Middle frontal gyrus (tissue), 1 donor: ENCODE data around the gene RARB.

Experiments
- DNase-seq: peaks from one replicate; pipeline ENCODE4 v3.0.0-alpha.2; 2015; ENCODE audit warnings: low spot score; ENCODE audit errors: extremely low spot score

RARB gene

DNA sequence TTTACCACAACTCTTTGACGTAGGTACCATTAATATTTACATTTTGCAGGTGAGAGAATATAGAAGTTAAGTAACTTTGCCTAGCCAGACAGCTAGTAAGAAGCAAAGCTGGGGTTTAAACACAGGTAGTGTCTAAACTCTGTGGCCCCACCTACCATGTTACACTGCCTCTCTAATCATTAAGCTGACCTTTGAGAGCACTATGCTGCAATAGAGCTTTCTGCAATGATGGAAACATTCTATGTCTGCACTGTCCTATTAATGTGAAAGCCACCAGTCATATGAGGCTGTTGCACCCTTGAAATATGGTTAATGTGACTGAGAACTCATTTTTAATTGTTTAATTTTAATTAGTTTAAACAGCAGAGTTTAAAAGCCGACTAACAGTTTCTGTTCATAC lies 6.3 kb upstream of the RARB start:
- DNase-seq = no peak

DNA sequence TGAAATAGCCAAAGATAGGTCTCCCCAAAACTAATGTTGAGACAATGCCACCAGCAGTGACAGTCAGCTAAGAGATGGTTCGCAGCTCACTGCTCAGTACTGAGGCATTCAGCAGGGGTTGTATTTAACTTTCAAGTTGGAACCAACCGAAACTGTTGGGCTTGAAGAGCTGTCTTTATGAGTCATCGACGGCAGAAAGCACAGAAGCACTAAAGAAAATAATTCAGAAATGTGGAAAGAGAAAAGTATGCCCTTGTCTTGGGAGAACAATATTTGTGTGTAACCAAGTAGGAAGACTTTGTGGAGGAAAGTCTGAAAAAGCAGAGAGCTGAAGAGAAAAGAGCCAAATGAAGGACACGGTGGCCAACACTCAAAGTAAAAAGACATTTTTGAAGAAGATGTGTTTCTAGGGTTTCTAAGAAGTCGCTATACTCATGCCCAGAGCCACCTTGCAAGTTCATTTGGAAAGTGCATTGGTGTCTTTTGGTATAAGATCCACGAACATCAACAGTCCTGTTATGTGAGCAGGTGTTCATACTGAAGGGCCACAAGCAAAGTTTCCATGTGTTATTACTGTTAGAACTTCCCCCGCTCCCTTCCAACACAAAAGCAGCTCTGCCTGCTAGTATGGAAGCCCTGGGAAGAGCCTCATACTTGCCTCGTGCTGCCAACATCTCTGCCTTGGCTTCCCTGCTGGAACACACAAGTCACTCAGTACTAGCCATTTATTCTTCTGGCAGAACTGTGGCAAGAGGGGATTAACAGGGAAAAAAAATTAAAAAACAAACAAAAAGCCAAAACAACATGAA lies 4.1 kb upstream of the RARB start:
- no peak for DNase-seq

DNA sequence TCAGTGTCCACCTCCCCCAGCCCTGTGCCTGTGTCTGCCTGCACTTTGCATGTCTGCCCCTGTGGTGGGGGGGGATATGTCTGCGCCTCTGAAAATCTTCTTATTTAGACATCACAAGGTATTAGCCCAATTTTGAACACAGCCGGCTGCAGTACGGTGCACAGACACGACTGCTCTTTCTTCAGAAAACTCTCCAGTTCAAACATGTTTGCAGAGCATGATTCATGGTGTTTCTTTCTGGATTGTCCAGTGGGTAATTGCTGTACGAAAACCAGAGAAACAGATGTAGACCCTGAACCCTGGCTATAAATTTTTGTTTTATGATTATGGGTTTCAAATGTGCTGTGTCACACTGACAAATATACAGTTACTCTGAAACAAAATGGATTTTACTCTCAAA lies 3.4 kb upstream of the RARB start:
- no peak for DNase-seq

DNA sequence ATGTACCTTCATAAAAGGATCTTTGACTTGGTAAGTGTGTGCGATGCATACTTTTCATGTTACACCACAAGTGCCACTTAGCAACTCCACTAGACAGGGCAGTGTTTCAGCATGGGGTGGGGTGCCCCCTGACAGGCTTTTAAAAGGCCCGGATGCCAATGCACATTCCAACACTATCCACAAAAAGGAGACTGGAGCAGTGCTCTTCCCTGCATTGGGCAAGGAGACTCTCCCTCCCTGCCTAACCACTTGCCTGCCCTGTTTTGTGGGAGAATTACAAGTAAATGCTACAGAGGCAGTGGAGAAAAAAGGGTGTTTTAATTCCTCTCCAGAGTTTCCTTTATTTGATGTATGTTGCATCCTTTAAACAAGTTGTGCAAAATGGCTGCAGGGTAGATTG lies 1.7 kb upstream of the RARB start:
- no peak for DNase-seq

DNA sequence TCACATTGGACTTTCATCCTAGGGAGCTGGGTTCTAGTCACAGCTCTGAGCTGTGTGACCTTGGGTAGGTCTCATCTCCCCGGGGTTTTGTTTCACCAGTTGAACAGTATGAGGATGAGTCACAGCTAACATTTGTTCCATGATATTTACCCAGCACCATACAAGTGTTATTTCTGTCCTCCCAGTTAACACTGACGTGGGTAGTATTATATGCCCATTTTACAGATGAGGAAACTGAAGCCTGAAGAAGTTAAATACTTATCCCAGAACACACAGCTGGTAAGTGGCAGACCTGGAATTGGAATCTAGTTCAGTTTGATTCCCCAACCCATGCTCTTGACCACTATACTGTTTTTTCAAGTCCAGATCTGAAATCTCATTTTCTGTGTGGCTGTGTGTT lies 908 bp upstream of the RARB start:
- no peak for DNase-seq

DNA sequence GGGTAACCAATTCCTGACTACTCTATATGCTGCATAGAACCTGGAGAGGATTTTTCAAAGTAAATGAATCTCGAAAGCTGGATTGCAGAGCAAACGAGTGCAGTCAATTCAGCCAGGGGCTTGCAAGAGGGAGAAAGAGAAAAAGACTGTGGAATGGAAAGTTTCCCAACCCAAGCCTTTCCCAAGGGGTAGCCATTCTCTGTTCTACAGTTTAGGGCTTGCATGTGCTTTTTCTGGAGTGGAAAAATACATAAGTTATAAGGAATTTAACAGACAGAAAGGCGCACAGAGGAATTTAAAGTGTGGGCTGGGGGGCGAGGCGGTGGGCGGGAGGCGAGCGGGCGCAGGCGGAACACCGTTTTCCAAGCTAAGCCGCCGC lies 511 bp upstream of the RARB start:
- no peak for DNase-seq

DNA sequence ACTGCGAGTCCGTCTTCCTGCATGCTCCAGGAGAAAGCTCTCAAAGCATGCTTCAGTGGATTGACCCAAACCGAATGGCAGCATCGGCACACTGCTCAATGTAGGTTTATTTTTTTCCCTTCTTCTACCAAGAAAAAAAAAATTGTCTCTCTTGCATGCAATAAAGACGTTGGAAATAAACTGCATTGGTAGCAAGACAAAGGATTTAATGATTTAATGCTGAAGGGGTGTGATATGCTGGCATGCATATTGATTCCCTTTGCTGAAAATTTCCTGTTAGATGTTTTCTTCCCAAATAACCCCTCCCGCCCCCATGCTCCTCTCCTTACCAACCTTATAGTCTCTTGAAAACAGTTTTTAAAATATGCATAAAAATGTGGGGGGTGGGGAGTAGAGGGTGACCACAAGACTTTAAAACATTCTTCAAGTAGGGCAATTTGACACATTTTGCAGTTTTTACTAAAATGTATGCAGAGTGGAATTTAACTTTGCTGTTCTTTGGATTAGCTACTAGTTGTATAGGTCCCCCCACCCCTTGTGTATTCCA lies 799 bp downstream of the RARB start:
- no peak for DNase-seq

DNA sequence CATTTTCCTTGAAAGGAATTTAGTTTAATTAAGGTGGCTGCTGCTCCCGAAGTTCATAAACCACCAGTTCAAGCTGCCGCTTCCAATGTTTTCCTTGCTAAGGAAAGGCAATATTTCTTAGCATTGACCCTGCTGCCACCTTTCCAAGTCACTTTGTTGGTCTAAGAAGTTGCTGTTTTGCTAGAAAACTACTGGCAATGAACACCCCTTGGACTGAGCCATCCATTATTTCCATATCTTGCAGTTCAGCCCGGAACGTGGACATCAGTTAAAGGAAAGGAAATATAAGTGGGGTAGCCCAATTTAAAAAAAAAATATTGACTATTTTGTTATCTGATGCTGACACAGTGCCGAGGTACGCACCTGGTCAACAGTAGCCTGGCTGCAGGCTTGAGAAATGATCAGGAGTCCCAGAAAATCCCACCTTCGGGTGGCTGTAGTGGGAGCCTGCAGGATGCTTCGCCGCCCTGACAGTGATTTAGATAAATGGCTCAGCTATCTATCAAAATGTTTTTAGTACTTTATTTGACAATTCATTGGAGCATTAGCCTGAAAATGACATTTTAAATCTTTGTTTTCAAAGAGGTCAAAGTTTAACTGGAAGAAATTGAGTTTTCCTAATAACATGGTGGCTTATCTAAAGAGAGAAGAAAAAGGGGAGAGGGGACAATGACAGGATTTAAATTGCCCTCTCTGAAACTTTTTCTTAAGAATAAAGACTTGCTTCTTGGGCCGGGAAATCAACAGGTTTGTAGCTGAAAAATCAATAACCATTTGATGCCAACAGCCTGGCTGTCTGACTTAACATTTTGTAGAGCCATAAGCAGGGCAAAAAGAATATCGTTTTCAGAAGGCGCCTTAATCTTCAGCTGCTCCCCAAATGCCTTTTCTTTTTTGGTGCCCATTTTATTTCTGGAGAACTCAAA lies 1.6 kb downstream of the RARB start:
- DNase-seq = no peak

DNA sequence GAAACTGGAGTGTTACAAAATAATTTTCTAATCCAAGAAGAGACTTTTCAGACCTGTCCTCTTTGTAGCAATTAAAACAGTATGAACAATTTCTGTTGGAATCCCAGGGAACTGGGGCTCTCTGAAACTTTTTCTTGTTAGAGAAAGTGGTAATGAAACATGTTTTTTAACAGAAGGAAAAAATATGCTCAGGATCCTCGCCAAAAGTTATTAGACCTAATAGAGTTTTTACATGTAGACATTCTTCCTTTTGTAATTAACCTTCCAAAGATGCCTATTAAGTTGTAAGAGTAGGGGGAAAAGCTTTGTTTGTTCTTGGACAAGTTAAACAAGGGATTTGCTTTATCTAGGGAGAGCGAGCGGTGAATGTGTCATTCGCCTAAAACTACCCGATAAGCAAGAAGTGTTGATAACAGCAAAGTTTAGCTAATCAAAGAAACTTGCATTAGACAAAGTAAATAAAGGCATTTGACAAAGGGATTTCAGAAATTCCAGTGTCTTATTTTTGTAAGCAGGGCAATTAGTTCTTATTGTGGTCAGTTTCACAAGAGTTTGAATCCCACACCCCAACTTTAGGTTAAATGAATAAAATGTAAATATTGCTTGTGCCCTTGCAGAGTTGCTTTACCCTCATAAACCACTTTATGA lies 2.3 kb downstream of the RARB start:
- no peak for DNase-seq

DNA sequence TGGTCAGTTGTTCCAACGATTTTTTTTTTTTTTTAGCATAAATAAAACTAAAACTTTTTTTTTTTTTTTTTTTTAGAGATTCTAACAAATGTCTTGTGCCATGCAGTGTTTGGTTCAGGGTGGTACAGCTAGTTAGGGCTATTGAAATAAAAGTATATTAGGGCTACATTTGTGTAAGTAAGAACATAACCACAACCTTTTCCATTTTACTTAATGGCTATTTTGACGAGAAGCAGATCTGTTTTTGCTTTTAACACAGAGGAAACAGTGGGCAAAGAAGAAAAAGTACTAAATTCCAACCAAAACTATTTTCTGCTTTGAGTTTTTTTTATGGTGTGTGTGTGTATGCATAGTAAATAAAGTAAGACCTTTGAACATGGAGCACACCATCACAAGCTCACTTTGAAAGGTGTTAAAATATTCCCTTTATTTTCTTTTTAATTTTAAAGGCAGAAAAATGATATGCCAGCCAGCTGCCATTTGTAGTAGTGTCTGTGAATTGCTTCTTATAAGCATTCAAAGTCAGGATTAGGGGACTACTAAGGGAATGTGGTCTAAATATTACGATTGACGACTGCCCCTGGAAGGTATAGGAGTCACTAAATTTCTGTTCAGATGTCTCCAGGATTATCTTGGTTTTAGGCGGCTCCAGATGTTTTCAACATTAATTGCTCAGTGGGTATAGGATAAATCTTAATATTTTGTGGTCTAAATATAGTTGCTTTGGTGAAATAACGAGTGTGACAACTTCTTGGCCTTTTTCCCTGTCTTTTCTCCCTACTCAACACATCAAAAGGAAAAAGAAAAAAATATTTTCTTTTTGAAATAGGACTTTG lies 3.1 kb downstream of the RARB start:
- no peak for DNase-seq

DNA sequence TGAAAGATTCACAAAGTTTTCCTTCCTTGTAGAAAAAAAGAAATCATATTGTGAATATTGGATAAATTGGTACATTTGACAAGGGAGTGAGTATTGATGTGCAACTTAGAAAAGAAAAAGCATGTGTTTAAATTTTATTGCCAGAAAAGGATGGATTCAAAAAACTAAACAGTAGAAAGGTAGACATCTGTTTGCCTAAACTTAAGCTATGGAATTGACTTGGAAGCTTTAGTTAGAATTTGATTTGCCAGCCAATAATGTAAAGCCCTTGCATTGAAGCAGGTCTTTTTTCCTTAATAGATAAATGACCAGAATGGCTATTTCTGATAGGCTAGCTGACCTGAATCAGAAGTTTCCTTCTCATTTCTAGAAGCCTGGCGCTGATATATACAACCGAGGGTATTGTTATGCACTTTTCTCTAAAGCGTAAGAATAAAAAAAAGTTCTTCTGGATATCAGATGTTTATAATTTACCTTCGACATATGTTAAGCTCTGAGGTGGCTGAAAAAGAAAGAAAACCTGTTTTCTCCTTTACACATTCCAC lies 4.2 kb downstream of the RARB start:
- no peak for DNase-seq

DNA sequence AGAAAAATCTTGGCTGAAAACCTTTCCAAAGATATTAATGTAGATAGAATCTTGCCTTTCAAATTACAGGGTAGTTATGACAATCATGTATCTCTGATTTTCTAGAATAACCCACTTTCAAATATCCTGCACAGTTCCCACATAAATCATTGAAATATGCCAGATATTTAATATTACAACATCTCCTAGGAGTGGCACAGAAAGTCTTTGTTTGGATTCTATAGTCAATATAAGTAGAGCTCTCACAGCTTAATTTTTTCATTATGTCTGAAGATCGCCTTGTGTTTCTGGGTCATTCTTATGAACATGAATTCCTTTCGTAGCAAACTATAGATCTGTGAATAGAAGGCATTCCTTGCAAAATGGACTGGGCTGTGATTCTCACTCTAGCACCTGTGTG lies 5.0 kb downstream of the RARB start:
- no peak for DNase-seq

DNA sequence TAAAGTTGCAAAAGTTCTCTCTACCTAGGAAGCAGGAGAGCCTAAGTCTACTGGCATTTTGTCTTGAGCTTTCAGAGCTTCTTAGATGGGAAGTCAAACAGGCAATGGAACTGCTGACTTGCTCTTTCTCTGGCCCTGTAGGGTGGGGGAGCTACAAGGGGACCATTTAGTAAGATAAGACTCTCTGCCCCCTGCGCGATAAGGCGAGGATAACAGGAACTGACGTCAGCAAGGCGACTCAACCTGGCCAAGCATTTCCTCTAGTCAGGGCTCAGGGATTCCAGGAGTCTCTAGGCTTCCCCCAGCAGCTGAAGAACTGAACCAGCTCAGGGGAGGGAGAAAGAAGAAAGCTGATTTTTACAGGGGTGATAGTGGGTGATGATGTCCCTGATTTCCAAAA lies 5.8 kb downstream of the RARB start:
- no peak for DNase-seq

DNA sequence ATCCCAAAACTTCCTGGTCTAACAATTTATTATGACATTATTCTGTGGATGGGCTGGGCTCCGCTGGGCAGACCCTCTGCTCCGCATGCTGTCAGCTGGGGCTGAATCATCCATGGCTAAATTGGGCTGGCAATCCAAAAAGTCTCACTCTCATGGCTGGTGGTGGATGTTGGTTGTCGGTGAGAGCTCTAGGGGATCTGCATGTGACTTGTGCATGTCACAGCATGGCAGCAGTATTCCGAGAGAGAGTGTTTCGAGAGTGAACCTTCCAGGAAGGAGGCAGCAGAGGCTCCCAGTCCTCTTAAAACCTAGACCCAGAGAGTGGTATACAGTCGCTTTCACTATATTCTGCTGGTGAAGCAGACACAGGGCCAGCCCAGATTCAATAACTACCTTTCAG lies 9.9 kb downstream of the RARB start:
- DNase-seq = no peak

DNA sequence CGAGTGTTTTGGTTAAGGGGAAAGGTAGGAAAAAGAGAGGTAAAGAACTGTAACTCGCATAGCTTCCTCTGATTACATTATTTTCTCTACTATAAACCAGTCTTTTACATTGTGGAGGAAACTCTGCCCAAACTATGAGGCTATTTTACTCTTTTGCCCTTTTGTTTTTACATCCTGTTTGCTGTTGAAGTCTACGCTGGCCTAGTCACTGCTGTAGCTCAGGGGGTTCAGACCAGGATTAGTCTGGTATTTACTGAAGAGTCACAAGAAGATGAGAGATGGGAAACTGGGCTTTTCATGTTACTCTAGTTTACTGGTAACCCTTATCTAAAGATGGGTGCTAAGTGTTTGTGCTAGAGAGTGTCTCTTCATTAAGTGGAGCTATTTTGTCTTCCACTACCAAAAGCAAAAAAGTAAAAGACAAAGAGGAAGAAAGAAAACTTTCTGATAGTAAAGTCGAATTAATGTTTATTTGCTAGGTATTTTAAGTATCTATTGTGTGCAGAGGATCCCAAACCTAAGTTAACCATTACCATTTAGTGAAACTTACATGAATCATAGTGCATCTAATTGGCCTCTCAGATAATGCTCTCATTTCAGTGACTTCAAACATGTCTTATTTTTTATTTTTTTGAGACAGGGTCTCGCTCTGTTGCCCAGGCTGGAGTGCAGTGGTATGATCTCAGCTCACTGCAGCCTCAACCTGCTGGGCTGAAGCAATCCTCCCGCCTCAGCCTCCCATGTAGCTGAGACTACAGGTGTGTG lies 10.9 kb downstream of the RARB start:
- no peak for DNase-seq

DNA sequence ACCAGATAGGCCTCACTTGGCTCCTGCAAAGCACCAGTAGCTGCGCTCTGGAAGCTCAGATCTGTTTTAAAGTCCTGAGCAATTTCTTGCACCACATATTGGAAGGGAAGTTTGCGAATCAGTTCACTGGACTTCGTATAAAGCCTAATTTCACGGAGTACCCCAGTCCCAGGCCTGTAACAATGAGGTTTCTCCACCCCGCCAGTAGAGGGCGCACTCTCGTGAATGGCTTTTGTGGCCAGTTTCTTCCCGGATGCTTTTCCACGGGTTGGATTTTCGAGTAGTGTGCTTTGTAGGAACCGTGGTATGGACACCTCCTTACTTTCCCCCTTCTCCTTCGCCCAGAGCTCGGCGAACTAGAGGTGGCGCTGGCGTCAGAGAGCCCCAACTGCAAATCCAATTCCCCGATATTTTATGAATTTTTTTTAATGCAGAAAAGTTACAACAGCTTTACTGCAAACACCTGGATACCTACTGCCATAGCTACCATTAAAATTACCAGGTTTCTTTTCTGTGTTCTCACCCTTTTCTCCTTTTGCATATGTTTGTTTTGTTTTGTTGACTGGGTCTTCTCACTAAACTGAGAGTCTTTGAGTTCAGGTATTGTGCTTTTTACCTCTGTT lies 13.3 kb downstream of the RARB start:
- DNase-seq = no peak

DNA sequence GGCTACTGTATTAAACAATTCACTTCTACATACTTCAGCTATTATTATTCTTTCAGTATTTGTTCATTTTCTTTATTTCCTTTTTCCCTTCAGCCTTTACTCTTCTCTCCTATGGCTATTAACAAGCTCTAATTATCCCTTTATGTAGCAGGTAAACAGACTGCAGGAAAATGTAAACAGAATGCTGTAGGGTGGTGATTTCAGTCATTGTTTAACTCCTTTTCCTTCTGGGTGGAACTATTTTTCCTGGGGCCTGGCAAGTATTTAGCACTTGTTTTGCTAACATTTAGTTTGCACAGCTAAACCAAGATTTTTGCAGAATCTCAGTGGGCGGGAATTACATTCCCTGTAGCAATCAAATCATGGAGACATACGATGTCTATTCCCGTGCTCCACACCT lies 14.4 kb downstream of the RARB start:
- DNase-seq = no peak

DNA sequence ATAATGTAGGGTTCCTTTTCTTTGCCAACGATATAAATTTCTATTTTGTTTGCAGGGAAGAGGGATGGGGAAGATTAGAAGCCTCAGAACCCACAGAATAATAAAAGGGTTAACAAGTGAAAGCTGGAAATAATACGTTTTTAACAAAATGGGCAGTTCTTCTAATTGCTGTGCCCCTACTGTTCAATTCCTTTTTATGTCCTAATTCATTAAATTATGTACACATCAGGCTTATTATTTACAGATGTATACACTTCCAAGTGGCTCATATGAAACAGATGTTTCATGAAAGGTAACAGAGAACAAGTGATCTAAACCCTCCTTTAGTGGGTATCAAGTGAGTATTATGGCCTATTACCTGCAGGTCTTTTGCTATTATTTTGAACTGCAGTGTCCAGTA lies 16.2 kb downstream of the RARB start:
- no peak for DNase-seq

DNA sequence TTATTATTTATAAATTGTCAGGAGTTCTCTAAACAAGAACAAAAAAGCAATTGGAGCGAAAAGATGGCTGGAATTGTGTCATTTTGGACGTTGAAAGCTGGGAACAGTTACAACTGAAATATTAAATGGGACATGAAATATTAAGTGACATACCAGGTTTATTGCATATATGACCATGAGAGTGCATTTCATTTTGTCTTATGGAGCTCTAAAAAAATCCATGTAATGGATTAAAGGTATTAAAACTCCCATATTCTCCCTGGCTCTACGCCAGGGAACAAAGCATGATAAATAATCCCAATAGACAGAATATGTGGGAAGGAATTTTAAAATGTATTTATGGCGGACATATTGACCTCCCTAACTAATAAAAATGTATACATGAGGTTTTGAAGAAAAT lies 17.7 kb downstream of the RARB start:
- DNase-seq = no peak

DNA sequence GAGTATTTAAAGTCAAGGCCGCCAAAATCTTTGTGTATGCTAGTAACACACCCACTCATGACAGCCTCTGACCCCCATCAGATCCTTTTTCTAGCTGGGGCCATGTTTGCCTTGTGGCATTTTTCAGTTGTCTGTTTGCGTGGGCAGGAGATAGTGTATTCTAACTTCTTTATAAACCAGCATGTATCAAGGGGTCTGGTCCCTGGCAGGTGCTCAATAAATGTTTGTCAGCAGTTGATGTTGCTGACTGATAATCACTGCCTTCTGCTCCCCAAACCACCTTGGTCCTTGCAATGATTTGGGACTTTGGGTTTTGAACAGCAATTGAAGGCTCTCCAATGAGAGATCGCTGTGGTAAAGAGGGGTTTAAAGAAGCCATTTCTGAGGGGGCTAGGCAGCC lies 19.2 kb downstream of the RARB start:
- DNase-seq = no peak
